Measurements from ENCODE around the gene OR8U1. TPM values are rescaled to one million over a fixed set of nuclear protein-coding genes. Genes with fewer than 3 reads are reported as not detected.

OR8U1 gene
- total and polyA plus RNA-seq, 2 donors (not counting 3 experiments of a cell fraction or from before 2014, with no cell fraction given) = not detected

DNA sequence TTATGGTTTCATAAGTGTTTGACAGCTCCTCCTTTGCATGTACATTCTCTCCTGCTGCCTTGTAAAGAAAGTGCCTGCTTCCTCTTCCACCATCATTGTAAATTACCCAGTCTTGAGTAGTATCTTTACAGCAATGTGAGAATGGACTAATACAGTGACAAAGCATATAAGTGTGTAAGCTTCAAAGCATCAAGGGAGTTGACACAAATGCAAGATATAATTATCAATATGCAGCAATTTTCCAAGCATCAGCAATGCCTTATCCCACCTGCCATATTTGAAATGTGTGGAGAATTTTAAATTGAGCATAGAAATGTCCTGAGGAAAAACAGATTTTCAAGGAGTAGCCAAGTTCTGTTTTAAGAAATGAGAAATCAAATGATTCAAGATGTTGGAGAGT is 35.4 kb downstream of the OR8U1 start:
- H3K4me2 ChIP-seq (ENCODE audit: insufficient read depth, low read length) = no peak overlapping the region
- H3K36me3 ChIP-seq (ENCODE audit: control insufficient read depth in 2 of 2, extremely low read depth in 1 of 2, insufficient read depth in 2 of 2, low read length in 2 of 2) = no peaks in the 10 kb centered on the region
- ChIA-PET CTCF (no interaction called here), POLR2A (no interaction called here)
- dilution Hi-C loops (cut with MboI; ENCODE audit: extremely low pct_ligation_motif_present, low sequenced_read_pairs) (no loop called here), intact Hi-C loops (cut with micrococcal nuclease) (no loop called here)
- BruUV-seq (replicated peaks) = no TSS peak
- no peak for FAIRE-seq
- H3K9ac ChIP-seq (replicated peaks; ENCODE audit: extremely low read depth, insufficient read depth, low read length) = no peak overlapping the region
- no peaks in the 10 kb centered on the region for H3K9me1 ChIP-seq (replicated peaks; ENCODE audit: control insufficient read depth, extremely low read depth, insufficient read depth, low read length)
- no peak overlapping the region for H2AFZ ChIP-seq (ENCODE audit: low read depth, low read length)
- H3K9me3 ChIP-seq (replicated peaks; ENCODE audit: control insufficient read depth, insufficient read depth, low read length) = peaks cover 3% of the 10 kb centered on the region
- H3K79me2 ChIP-seq (ENCODE audit: control insufficient read depth, insufficient read depth, low read length) = no peaks in the 10 kb centered on the region
- no peaks in the 10 kb centered on the region for H3K27me3 ChIP-seq (ENCODE audit: control insufficient read depth in 2 of 2, insufficient read depth in 2 of 2, low read length in 2 of 2)
- no peaks in the 10 kb centered on the region for H3K4me1 ChIP-seq (ENCODE audit: control insufficient read depth, extremely low read depth, insufficient read depth, low read length)
- no peak overlapping the region for H3K27ac ChIP-seq (ENCODE audit: insufficient read depth, low read depth, low read length)
- no peaks in the 10 kb centered on the region for H4K20me1 ChIP-seq (replicated peaks; ENCODE audit: control insufficient read depth, extremely low read depth, insufficient read depth, low read length)
- no peak for TF ChIP-seq EZH2 (IDR thresholded peaks at IDR 0.05; ENCODE audit: borderline replicate concordance, low read depth, low read length, severe bottlenecking)
- TF ChIP-seq, protein P1, sequence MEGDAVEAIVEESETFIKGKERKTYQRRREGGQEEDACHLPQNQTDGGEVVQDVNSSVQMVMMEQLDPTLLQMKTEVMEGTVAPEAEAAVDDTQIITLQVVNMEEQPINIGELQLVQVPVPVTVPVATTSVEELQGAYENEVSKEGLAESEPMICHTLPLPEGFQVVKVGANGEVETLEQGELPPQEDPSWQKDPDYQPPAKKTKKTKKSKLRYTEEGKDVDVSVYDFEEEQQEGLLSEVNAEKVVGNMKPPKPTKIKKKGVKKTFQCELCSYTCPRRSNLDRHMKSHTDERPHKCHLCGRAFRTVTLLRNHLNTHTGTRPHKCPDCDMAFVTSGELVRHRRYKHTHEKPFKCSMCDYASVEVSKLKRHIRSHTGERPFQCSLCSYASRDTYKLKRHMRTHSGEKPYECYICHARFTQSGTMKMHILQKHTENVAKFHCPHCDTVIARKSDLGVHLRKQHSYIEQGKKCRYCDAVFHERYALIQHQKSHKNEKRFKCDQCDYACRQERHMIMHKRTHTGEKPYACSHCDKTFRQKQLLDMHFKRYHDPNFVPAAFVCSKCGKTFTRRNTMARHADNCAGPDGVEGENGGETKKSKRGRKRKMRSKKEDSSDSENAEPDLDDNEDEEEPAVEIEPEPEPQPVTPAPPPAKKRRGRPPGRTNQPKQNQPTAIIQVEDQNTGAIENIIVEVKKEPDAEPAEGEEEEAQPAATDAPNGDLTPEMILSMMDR (IDR thresholded peaks at IDR 0.05; ENCODE audit: extremely low read depth in 1 of 2, insufficient read depth in 1 of 2, low read depth in 1 of 2, low read length in 2 of 2) = no peak
- TF ChIP-seq MYC (IDR thresholded peaks at IDR 0.05; ENCODE audit: low read depth, low read length) = no peak
- TF ChIP-seq POLR2A (IDR thresholded peaks at IDR 0.05; ENCODE audit: low read depth, low read length) = no peak
- TF ChIP-seq, protein P2, sequence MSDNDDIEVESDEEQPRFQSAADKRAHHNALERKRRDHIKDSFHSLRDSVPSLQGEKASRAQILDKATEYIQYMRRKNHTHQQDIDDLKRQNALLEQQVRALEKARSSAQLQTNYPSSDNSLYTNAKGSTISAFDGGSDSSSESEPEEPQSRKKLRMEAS (IDR thresholded peaks at IDR 0.05; ENCODE audit: insufficient read depth, insufficient read length) = no peak
- TF ChIP-seq FOS (IDR thresholded peaks at IDR 0.05; ENCODE audit: borderline replicate concordance, insufficient read depth, low read length) = no peak
- TF ChIP-seq POLR2AphosphoS5 (IDR thresholded peaks at IDR 0.05; ENCODE audit: insufficient read depth, low read depth, low read length) = no peak
- TF ChIP-seq GATA2 (IDR thresholded peaks at IDR 0.05; ENCODE audit: insufficient read depth, insufficient read length, low read depth, low read length) = no peak
- no peak for TF ChIP-seq JUN (IDR thresholded peaks at IDR 0.05; ENCODE audit: borderline replicate concordance, insufficient read depth, insufficient read length, low read depth)
- H3K4me3 ChIP-seq (replicated peaks in 1 of 3; ENCODE audit: insufficient read depth in 1 of 3, low read depth in 1 of 3, low read length in 3 of 3) = no peak overlapping the region
- no peak for DNase-seq (ENCODE audit: low read depth, low spot score)

Measured in endothelial cell of umbilical vein (primary cell).